ENCODE results near the gene AGBL1.

The AGBL1 gene

GRCh38 chr15:87021751-87022150 is 942.1 kb downstream of the AGBL1 start:
- TF ChIP-seq SIN3A (IDR thresholded peaks at IDR 0.05; ENCODE audit: borderline replicate concordance, insufficient read depth, low read length) (no peak), TAF1 (IDR thresholded peaks at IDR 0.05; ENCODE audit: borderline replicate concordance, insufficient read depth, low read length) (no peak), FOXP2 (optimal IDR thresholded peaks at IDR 0.05; ENCODE audit: borderline replicate concordance, extremely low read depth, extremely low read length, insufficient read depth) (no peak), POLR2AphosphoS5 (IDR thresholded peaks at IDR 0.05; ENCODE audit: low read depth, low read length) (no peak), REST (IDR thresholded peaks at IDR 0.05; ENCODE audit: insufficient read depth in 1 of 2, low read depth in 2 of 2, low read length in 2 of 2) (no peak)

GRCh38 chr15:87031540-87032230 is 952.0 kb downstream of the AGBL1 start:
- no peak for TF ChIP-seq SIN3A (IDR thresholded peaks at IDR 0.05; ENCODE audit: borderline replicate concordance, insufficient read depth, low read length)
- no peak for TF ChIP-seq REST (IDR thresholded peaks at IDR 0.05; ENCODE audit: insufficient read depth in 1 of 2, low read depth in 2 of 2, low read length in 2 of 2)
- TF ChIP-seq POLR2AphosphoS5 (IDR thresholded peaks at IDR 0.05; ENCODE audit: low read depth, low read length): no peak
- TF ChIP-seq TAF1 (IDR thresholded peaks at IDR 0.05; ENCODE audit: borderline replicate concordance, insufficient read depth, low read length): no peak
- no peak for TF ChIP-seq FOXP2 (optimal IDR thresholded peaks at IDR 0.05; ENCODE audit: borderline replicate concordance, extremely low read depth, extremely low read length, insufficient read depth)

DNA sequence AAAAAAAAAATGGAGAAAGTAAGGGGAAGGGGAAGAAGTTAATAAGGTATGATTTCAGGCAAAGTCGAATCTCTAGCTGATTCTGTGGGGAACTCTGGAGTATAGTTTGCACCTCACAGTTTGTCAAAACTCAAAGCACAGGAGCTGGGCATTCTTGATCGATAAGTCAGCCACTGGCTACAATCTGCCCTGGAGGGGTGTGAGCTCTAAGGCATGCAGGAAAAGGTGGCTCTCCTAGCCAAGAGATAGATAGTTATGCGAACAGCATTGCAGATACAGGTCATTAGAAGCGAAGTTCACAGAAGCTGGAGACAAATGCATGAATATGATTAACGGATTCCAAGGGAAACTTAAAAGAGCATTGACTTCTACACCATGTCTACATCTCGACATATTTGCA is 952.6 kb downstream of the AGBL1 start:
- TF ChIP-seq TAF1 (IDR thresholded peaks at IDR 0.05; ENCODE audit: borderline replicate concordance, insufficient read depth, low read length) (no peak), SIN3A (IDR thresholded peaks at IDR 0.05; ENCODE audit: borderline replicate concordance, insufficient read depth, low read length) (no peak), REST (IDR thresholded peaks at IDR 0.05; ENCODE audit: insufficient read depth in 1 of 2, low read depth in 2 of 2, low read length in 2 of 2) (no peak), FOXP2 (optimal IDR thresholded peaks at IDR 0.05; ENCODE audit: borderline replicate concordance, extremely low read depth, extremely low read length, insufficient read depth) (no peak), POLR2AphosphoS5 (IDR thresholded peaks at IDR 0.05; ENCODE audit: low read depth, low read length) (no peak)

GRCh38 chr15:87033056-87033455 is 953.4 kb downstream of the AGBL1 start:
- TF ChIP-seq SIN3A (IDR thresholded peaks at IDR 0.05; ENCODE audit: borderline replicate concordance, insufficient read depth, low read length) (no peak), POLR2AphosphoS5 (IDR thresholded peaks at IDR 0.05; ENCODE audit: low read depth, low read length) (no peak), TAF1 (IDR thresholded peaks at IDR 0.05; ENCODE audit: borderline replicate concordance, insufficient read depth, low read length) (no peak), REST (IDR thresholded peaks at IDR 0.05; ENCODE audit: insufficient read depth in 1 of 2, low read depth in 2 of 2, low read length in 2 of 2) (no peak), FOXP2 (optimal IDR thresholded peaks at IDR 0.05; ENCODE audit: borderline replicate concordance, extremely low read depth, extremely low read length, insufficient read depth) (no peak)

All from PFSK-1 (cell line).